NCI-H2196 treated with DMSO at 0.1 percent for 48 hours (cell line): ENCODE data around the gene EDA2R.

Experiments
- DNase-seq: peaks from one replicate; lab custom pipeline; 2025; ENCODE audit not compliant: unreplicated experiment; lab: John Stamatoyannopoulos, UW

Gene EDA2R, protein sequence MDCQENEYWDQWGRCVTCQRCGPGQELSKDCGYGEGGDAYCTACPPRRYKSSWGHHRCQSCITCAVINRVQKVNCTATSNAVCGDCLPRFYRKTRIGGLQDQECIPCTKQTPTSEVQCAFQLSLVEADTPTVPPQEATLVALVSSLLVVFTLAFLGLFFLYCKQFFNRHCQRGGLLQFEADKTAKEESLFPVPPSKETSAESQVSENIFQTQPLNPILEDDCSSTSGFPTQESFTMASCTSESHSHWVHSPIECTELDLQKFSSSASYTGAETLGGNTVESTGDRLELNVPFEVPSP

DNA sequence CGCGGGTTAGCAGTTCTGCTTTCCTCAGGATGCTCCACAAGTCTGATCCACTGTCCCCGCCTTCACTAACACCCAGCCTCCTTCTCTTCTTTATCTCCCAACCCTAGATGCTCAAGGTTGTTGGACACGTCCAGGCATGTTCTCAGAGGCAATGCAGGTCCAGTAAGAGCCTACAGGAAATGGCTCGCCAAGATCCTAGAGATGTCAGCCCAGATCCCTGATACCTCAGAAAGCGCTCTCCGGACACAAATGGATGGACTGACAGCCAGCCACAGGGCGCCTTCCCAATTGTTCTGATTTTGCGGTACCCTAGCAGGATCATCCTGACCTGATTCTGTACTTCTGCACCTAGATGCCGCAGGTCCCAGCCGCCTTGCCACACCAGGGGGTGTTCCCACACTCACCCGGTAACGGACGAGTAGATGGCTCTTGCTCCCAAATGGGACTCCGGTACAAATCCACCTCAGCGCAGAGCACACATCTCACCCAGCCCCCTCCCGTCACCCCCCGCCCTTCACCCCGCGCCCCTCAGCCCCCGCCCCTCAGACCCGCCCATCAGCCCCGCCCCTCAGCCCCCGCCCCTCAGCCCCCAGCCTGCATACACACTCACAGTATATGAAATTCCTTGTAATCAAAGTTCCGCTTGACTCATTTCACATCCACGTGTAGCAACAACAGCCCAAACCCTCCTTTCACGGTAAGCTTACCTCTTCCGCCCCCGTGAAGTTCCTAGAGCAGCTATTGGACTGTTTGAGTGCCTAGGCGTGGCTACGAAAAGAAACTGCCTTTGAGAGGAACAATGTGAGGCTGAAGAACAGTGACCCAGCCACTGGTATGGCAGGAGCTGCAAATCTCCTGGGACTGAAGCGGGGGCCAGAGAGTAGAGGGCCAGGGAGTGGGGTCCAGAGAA, at the start of gene EDA2R:
TSS of gene EDA2R (minus strand) at position 488 of the 910 bp plus-strand sequence. CDS start 23,058 bp downstream, outside the sequence.
- no peak for DNase-seq

DNA sequence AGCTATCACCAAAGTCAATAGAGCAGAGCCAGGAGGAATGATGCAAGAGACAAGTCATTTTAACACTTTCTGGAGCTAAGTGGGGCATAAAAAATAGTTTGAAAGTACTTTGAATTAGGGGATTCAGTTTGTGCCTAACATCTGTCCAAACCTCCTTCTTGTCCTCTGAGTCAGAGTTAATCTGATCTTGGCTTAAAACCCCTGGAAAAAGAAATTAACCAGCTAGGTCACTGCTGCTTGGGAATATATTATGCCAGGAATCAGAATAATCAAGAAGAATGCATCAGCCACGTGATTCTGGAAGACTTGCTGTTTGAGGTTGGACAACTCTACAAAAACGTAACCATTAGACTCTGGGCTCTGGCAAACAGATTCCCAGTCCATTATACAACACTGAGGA, 45.3 kb upstream of the EDA2R start:
- DNase-seq: no peak

DNA sequence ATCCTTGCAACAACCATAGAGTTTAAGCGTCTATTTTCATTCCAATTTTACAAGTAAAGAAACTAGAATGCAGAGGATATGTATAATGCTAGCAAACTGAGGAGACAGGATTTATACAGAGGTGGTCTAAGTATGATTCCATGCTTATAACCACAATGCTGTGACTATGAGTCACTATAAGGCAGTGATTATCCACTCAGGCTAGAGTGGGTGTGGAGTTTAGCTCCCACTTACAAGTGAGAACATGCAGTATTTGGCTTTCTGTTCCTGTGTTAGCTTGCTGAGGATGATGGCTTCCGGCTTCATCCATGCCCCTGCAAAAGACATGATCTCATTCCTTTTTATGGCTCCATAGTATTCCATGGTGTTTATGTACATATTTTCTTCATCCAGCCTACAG, 41.6 kb upstream of the EDA2R start:
- no peak for DNase-seq

DNA sequence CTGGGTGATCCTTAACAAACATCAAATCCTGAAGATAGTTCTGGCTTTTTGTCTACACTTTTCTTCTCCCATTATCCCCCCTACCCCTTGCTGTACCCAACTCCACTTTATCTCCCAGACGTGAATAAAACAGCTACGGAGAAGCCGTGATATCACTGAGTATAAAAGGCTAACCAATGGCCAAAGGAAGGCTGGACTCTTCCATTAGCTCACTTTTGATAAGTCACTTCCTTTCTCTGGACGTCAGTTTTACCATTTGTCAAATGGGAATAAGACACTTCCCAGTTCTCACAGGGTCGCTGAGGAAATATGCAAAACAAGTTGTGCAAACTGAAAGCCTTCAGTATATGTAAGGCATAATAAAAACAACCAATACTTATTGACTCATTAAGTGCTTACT, 38.6 kb upstream of the EDA2R start:
- DNase-seq: no peak

DNA sequence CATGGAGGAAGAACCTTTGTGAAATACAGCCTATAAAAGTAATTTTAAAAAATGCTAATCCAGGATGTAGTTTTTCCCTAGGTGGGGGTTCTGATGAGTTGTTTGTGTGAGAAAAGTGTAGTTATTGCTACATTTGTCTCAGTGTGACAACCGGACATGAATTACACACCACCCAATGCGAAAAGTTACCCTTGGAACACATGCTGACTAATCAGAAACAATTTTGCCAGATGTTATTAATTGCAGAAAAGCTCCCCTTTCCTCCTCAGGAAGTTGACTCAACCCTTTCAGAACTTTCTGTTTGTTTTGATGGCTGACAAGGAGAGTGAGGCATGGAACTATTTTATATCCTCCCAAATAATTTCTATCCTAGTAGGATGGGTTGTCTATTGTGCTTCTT, 38.1 kb upstream of the EDA2R start:
- DNase-seq: no peak

DNA sequence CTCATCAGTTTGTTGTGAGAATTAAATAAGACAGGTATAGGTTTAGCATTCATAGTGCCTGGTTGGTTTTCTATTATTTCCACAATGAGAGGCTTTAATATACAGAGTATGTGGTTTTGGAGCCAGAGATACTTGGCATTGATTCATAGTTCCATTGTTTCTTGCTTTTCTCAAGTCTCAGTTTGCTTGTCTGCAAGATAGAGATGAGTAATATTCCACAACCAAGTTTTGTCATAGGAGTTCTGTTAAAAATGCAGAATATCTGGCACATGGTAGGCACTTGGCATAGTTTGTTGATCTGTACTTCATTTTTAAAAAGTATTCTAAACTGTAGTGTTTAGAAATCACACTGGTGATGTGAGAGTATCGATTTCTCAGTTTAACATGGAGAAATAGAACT, 37.5 kb upstream of the EDA2R start:
- no peak for DNase-seq

DNA sequence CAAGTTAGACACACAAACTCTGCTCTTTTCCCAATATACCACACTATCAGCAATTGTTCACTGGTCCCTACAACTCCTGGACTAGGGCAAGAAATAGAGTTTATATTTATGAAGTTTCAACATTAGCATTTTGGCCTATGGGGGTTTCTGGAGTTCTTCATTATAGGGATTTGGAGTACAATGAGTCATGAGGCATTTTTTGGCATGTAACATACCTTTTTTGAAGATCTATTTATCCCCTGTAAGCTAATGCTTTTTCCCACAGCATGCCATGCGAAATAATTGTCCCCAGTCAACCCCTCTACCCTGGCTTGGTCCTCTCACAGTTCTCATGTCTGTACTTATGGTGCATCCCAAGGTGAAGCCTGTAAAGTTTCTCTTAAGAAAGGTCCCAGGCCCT, 36.7 kb upstream of the EDA2R start:
- no peak for DNase-seq

DNA sequence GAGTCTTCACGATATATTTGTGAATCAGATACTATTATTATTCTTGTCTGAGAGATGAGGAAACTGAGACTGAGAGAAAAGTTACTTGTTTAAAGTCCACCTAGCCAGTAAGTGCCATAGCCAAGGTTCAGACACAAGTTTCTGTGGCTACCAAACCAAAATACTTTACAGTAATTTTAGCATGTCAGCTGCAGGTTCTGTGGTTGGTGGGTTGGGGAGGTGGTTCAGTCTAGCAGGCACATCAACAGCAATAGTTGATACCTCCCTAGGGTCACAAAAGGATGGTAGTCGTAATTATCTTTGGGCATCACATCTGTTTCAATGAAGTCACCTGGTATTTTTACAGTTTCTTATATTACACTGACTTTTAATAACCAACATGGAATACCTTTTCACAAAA, 35.6 kb upstream of the EDA2R start:
- DNase-seq: no peak

DNA sequence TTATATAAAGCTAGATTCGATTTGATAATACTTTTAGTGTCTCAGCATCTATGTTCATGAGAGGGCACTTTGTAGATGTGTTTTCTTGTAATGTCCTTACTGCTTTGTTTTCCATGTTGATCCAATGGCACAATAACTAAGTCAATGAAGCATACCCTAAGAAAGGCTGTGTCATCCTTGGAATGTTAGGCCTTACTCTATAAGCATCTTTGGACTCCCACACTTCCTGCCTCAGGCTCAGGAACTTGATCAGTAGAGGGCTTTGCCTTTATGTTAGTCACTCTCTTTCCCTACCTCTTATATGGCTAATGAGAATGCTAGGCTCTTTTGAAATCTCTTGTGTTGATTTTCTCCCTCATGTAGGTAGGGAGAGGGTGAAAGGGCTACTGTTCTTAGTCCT, 33.2 kb upstream of the EDA2R start:
- no peak for DNase-seq

DNA sequence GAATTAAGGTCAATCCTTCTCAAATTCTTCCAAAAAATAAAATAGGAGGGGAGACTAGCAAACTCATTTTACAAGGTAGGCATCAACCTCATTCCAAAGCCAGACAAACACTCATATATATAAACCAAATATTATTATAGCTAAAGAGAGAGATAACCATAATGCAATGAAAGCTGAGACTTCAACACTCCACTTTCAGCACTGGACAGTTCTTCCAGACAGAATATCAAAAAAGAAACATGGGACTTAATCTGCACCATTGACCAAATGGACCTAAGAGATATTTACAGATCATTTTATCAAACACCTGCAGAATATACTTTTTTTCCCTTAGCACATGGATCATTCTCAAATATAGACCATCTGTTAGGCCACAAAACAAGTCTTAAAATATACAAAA, 15.5 kb upstream of the EDA2R start:
- no peak for DNase-seq

DNA sequence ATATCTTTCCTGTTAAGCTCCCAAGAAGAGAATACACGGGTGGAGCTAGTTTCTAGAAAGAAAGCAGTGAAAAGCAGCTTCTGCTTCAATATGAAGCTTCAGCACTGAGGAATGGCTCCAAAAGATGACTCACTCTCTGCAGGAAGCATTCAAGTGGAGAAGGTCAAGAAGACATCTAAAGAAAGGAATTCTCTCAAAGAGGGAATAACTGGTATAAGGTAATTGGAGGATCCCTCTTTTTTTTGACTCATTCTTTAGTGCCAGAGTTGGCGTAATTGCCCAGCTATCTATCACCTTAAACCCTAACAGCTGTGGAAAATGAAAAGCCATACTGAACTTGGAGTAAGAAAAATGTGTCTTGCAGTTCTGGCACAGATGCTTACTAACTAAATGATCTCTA, 3.5 kb downstream of the EDA2R start:
- DNase-seq: no peak

DNA sequence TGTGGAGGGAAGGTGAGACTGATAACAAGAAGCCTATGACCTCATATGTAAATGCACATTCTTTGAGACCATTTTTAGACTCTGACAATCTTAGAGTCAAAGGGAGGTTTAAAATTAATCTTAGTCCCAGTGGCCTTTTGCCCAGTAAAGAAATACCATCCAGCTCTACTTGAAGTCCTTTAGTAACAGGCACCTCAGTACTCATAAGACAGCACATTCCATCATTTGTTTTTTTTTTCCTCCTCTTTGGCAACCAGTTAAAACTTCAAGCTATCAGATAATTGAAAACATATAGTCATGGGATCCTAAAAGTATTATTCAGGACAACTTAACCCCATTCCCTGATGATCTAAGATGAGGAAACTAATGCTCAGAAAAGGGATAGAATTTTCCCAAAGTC, 4.6 kb downstream of the EDA2R start:
- DNase-seq: no peak

DNA sequence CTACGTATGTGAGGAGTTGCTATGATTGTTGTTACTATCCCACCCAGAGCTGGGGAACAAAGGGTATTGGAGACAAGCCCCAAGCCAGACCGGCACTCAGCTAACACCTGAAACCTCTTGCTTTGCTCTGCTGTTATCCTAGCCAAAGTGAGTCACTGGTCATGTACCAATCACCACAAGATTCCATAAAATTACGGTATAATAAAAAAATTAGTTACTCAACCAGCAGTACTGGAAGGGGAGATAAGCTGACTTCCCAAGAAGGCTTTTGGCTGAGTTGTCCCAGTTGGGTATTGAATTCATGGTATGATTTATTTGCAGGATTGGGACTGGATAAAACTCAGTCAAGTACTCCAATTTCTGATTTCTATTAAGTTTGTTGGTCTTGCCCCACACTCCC, 5.3 kb downstream of the EDA2R start:
- DNase-seq: no peak

DNA sequence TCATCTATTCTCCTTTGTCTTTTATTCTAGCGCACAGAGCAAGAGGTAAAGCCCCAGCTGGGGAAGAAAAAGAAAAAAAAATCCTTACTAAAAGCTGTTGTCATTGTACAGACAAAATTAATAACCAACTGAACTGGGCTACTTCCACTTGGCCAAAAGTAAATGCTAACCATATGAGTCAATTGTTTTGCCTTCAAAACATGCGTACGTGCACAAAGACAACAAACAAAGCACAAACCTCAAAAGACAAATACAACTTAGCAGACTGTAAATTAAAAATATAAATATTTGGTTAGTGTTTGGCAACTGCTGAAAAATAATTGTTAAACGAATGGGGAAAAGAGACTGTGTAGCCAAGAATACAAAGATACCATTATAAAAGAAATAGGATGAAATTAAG, 5.9 kb downstream of the EDA2R start:
- DNase-seq: no peak

DNA sequence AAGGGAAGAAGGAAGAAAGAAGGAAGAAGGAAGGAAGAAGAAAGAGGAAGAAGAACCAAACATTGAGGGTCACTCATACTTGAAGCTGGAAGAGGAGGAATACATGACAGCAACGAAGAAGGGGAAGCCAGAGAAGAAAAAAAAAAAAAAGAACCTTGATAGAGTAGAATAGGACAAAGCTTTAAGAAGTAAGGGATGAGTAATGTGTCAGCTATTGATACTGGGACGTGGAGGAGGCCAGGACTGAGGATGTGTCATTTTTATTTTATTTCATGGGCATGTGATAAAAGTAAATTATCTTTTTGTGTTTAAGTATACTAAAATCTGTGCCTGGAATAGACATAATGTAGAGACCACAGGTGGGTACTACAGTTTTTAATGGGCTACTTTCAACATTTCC, 6.4 kb downstream of the EDA2R start:
- no peak for DNase-seq

DNA sequence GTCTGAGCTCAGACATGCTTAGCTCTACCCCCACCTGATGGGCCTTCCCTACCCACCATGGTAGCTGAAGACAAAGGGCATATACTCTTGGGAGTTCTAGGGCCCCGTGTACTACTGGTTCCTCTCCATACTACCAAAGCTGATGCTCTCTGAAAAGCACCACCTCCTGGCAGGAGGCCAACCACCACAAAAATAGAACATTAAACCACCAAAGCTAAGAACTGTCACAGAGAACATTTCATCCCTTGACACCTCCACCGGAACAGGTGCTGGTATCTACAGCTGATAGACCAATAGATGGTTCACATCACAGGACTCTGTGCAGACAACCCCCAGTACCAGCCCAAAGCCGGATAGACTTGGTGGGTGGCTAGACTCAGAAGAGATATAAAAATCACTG, 13.4 kb downstream of the EDA2R start:
- no peak for DNase-seq

DNA sequence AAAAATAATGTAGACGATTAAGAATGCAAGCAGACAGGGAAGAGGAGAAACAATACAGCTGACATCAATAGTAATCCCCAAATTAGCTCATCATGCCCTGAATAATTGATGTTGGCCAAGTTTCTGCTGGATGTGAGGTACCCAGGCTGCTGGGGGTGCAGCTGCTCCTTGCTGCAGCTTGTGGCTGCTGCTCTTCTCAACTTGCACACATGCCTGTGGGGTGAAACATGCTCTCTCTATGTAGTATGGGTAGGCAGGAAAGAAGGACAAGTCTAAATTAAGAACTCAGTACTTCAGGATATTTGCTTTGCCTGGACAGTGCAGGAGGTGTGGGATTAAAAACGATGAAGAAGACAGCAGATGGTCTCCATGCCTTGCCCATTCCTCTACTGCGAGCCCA, 16.7 kb downstream of the EDA2R start:
- DNase-seq: no peak

DNA sequence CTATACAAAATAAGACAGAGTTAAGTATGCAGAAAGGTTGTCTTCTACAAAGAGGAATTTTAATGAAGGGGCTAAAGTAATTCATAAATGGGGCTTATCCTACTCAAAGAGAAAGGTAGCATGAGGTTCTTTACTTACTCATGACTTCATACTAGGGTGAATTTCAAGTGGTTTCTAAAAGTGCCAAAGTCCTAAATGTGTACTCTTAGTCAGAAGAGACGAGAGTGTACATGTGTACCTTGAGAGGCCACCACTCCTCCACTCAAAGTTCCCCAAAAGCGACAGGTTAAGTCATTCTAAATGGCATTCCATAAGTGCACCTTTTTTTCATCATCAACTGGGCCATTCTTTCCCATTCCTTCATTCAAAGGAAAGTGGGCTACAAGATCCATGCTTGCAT, 21.9 kb downstream of the EDA2R start:
- DNase-seq: no peak

DNA sequence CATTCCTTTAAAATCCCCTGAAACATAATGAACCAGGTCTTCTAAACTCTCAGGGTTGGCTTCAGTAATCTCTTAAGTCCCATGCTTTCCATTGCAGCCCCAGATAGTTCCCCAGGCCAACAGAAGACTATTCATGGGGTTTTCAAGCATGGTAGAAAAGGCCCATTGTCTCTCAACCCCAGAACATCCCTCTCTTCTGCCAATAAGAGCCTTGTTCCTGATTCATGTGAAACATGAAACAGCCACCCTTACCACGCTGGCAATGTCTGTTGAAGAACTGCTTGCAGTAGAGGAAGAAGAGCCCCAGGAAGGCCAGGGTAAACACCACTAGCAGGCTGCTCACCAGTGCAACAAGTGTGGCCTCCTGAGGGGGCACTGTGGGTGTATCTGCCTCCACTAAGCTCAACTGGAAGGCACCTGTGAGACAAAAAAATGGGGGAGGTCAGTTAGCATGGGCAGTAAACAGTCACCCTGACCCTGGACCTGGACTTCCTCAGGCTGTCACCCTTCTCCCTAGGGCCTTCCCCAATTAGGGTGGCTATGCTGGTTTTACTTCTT, 36.4 kb downstream of the EDA2R start:
- no peak for DNase-seq

DNA sequence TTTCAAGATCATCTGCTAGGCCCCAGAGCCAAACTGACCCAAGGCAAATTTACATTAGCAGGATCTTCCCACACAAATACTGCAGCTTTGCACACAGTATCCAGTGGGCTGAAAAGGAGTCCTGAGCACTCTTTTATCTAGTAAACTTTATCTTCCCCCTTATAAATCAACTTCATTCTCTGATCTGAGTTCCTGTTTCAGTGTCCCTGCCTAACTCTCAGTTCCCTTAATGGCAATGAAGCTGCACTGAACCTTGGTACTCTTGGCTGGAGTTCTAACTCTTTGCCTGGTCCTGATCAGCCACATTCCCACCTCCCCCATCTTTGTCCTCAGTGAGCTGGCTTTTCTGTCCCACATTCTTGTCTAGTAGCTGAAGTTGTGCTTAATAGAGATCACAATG, 37.4 kb downstream of the EDA2R start:
- no peak for DNase-seq

DNA sequence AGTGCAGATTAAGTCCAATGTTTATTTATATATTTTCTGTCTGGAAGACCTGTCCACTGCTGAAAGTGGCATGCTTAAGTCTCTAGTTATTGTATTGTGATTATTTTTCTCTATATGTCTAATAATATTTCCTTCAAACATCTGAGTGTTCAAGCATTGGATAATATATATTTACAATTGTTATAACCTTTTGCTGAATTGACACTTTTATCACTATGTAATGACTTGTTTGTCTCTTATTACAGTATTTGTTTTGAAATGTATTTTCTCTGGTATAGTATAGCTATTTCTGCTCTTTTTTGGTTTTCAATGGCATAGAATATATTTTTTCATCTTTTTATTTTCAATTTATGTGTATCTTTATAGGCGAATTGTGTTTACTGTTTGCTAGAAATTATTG, 59.7 kb downstream of the EDA2R start:
- no peak for DNase-seq

DNA sequence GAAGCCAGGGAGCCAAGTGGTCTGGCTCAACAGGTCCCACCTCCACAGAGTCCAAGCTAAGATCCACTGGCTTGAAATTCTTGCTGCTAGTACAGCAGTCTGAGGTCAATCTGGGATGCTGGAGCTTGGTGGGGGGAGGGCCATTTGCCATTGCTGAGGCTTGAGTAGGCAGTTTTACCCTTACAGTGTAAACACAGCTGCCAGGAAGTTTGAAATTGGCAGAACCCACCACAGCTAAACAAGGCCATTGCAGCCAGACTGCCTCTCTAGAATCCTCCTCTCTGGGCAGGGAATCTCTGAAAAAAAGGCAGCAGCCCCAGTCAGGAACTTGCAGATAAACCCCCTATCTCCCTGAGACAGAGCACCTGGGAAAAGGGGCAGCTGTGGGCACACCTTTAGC, 84.9 kb downstream of the EDA2R start:
- DNase-seq: no peak
